Activated naive CD4-positive, alpha-beta T cell treated with anti-CD3 and anti-CD28 coated beads for 36 hours (primary cell): ENCODE results near the gene ATF7IP2. TPM values are rescaled to one million over a fixed set of nuclear protein-coding genes. Genes with fewer than 3 reads are reported as not detected.
"Not testable (repeated sequence)": the region's sequence is repeated elsewhere in the genome, so short reads cannot be mapped to it uniquely, and the experiment has no call there.

Experiments
- CTCF ChIA-PET: fragments of 350-600 bp; sonication (Branson Sonifier 250); formaldehyde crosslinking; loops from one replicate; lab custom pipeline; 2021; ENCODE audit warnings: antibody characterized with exemption; lab: Charles Lee
- DNase-seq: peaks from one replicate; pipeline ENCODE4 v3.0.0-alpha.2; 2020
- H3K27ac Mint-ChIP-seq: one replicate; pipeline ENCODE4 v1.8.0; 2021; ENCODE audit warnings: mild to moderate bottlenecking, mixed read lengths
- H3K27me3 Mint-ChIP-seq: one replicate; pipeline ENCODE4 v1.8.0; 2021; ENCODE audit warnings: low read depth, mixed read lengths
- H3K36me3 Mint-ChIP-seq: one replicate; pipeline ENCODE4 v1.8.0; 2021; ENCODE audit warnings: low read depth, mixed read lengths
- H3K4me1 Mint-ChIP-seq: one replicate; pipeline ENCODE4 v1.8.0; 2021; ENCODE audit warnings: low read depth, mixed read lengths
- H3K4me3 Mint-ChIP-seq: one replicate; pipeline ENCODE4 v1.8.0; 2021; ENCODE audit warnings: mild to moderate bottlenecking, moderate library complexity, mixed read lengths
- H3K9me3 Mint-ChIP-seq: one replicate; pipeline ENCODE4 v1.8.0; 2021; ENCODE audit warnings: mixed read lengths
- intact Hi-C: fragments of 100-400 bp; cut with micrococcal nuclease; formaldehyde crosslinking; loops from one replicate; pipeline ENCODE4 v1.15.1; 2023
- total RNA-seq, 2 experiments: library from RNA; stranded (reverse); gene quantifications; one replicate each; pipeline ENCODE4 v1.2.3, GENCODE V29; 2021

Gene ATF7IP2
- total RNA-seq, 2 experiments from 2014 or later: 17.6 to 18.4 TPM

GRCh38 chr16:10387188-10387617, 1.3 kb downstream of the ATF7IP2 start:
- Mint-ChIP-seq H3K9me3 (no peaks in the 10 kb centered on the region), H3K36me3 (peaks cover 22% of the 10 kb centered on the region), H3K4me1 (peaks cover 36% of the 10 kb centered on the region), H3K27me3 (no peaks in the 10 kb centered on the region), H3K4me3 (peak overlapping the region; percentile 96), H3K27ac (no peak overlapping the region)
- CTCF ChIA-PET: interaction anchor here (0.6 to 0.9 kb wide), 3 partner anchors 25 to 124 kb away, joined by 3 to 6 read pairs (median 5); no protein-coding TSS in a partner anchor
- intact Hi-C loops: loop anchor here (5.0 to 10.0 kb wide), 4 partner anchors 60 to 355 kb away; partner anchors contain the start of gene NUBP1
- DNase-seq: no peak

- H3K36me3 Mint-ChIP-seq: peaks cover 29% of the 10 kb centered on the region
- CTCF ChIA-PET: interaction anchor here (0.8 kb wide), 1 partner anchor 39 kb away, joined by 3 read pairs; no protein-coding TSS in a partner anchor
- no peak for DNase-seq
- H3K4me3 Mint-ChIP-seq: no peak overlapping the region
- H3K4me1 Mint-ChIP-seq: peaks cover 30% of the 10 kb centered on the region
- intact Hi-C loops: loop anchor here (5.0 to 10.0 kb wide), 4 partner anchors 62 to 353 kb away; partner anchors contain the start of gene NUBP1
- H3K9me3 Mint-ChIP-seq: peaks cover 3% of the 10 kb centered on the region
- peak overlapping the region; percentile 28 for H3K27ac Mint-ChIP-seq
- no peaks in the 10 kb centered on the region for H3K27me3 Mint-ChIP-seq
Observed at GRCh38 chr16:10388988-10389387, 3.1 kb downstream of the ATF7IP2 start.

- no peak overlapping the region for H3K4me3 Mint-ChIP-seq
- peaks cover 36% of the 10 kb centered on the region for H3K36me3 Mint-ChIP-seq
- intact Hi-C loops: no loop called here
- DNase-seq: no peak
- H3K27ac Mint-ChIP-seq: peak overlapping the region; percentile 43
- no peaks in the 10 kb centered on the region for H3K27me3 Mint-ChIP-seq
- H3K4me1 Mint-ChIP-seq: peaks cover 35% of the 10 kb centered on the region
- peaks cover 11% of the 10 kb centered on the region for H3K9me3 Mint-ChIP-seq
- CTCF ChIA-PET: no interaction called here
Observed at GRCh38 chr16:10390330-10390729, 4.5 kb downstream of the ATF7IP2 start.

GRCh38 chr16:10390867-10391266, 5.0 kb downstream of the ATF7IP2 start:
- peaks cover 34% of the 10 kb centered on the region for H3K36me3 Mint-ChIP-seq
- H3K27ac Mint-ChIP-seq: no peak overlapping the region
- peaks cover 11% of the 10 kb centered on the region for H3K9me3 Mint-ChIP-seq
- no peak for DNase-seq
- H3K4me1 Mint-ChIP-seq: peaks cover 32% of the 10 kb centered on the region
- H3K4me3 Mint-ChIP-seq: no peak overlapping the region
- CTCF ChIA-PET: no interaction called here
- intact Hi-C loops: no loop called here
- no peaks in the 10 kb centered on the region for H3K27me3 Mint-ChIP-seq

GRCh38 chr16:10391339-10391738, 5.5 kb downstream of the ATF7IP2 start:
- no peak for DNase-seq
- H3K36me3 Mint-ChIP-seq: peaks cover 35% of the 10 kb centered on the region
- H3K27me3 Mint-ChIP-seq: no peaks in the 10 kb centered on the region
- CTCF ChIA-PET: interaction anchor here (0.5 to 0.9 kb wide), 2 partner anchors 113 to 134 kb away, joined by 3 to 4 read pairs; no protein-coding TSS in a partner anchor
- intact Hi-C loops: no loop called here
- peaks cover 32% of the 10 kb centered on the region for H3K4me1 Mint-ChIP-seq
- peaks cover 11% of the 10 kb centered on the region for H3K9me3 Mint-ChIP-seq
- no peak overlapping the region for H3K4me3 Mint-ChIP-seq
- no peak overlapping the region for H3K27ac Mint-ChIP-seq

GRCh38 chr16:10402975-10403374, 17.1 kb downstream of the ATF7IP2 start:
- H3K4me1 Mint-ChIP-seq: peaks cover 10% of the 10 kb centered on the region
- H3K27me3 Mint-ChIP-seq: no peaks in the 10 kb centered on the region
- H3K4me3 Mint-ChIP-seq: no peak overlapping the region
- intact Hi-C loops: no loop called here
- peaks cover 54% of the 10 kb centered on the region for H3K9me3 Mint-ChIP-seq
- H3K36me3 Mint-ChIP-seq: peaks cover 65% of the 10 kb centered on the region
- H3K27ac Mint-ChIP-seq: no peak overlapping the region
- no peak for DNase-seq
- CTCF ChIA-PET: interaction anchor here (0.6 kb wide), 1 partner anchor 15 kb away, joined by 3 read pairs; no protein-coding TSS in a partner anchor

GRCh38 chr16:10405386-10405939, 19.6 kb downstream of the ATF7IP2 start:
- Mint-ChIP-seq H3K4me1 (peaks cover 5% of the 10 kb centered on the region), H3K9me3 (peaks cover 66% of the 10 kb centered on the region), H3K4me3 (no peak overlapping the region), H3K27ac (no peak overlapping the region), H3K27me3 (no peaks in the 10 kb centered on the region), H3K36me3 (peaks cover 65% of the 10 kb centered on the region)
- intact Hi-C loops: no loop called here
- DNase-seq: no peak
- CTCF ChIA-PET: no interaction called here

GRCh38 chr16:10408824-10409381, 23.0 kb downstream of the ATF7IP2 start:
- Mint-ChIP-seq H3K27ac (no peak overlapping the region), H3K27me3 (no peaks in the 10 kb centered on the region), H3K9me3 (peaks cover 67% of the 10 kb centered on the region), H3K36me3 (peaks cover 64% of the 10 kb centered on the region), H3K4me3 (no peak overlapping the region), H3K4me1 (peaks cover 5% of the 10 kb centered on the region)
- intact Hi-C loops: no loop called here
- no peak for DNase-seq
- CTCF ChIA-PET: interaction anchor here (0.7 kb wide), 2 partner anchors 21 to 1466 kb away, joined by 4 to 6 read pairs; no protein-coding TSS in a partner anchor

GRCh38 chr16:10409713-10410112, 23.9 kb downstream of the ATF7IP2 start:
- intact Hi-C loops, H3K27me3 Mint-ChIP-seq, DNase-seq, H3K4me1 Mint-ChIP-seq, H3K27ac Mint-ChIP-seq, H3K4me3 Mint-ChIP-seq, CTCF ChIA-PET: not testable (repeated sequence)
- Mint-ChIP-seq H3K36me3 (peaks cover 63% of the 10 kb centered on the region), H3K9me3 (peaks cover 74% of the 10 kb centered on the region)

- CTCF ChIA-PET: interaction anchor here (0.6 kb wide), 1 partner anchor 153 kb away, joined by 3 read pairs; no protein-coding TSS in a partner anchor
- H3K27me3 Mint-ChIP-seq: no peaks in the 10 kb centered on the region
- DNase-seq: no peak
- peaks cover 67% of the 10 kb centered on the region for H3K36me3 Mint-ChIP-seq
- intact Hi-C loops: no loop called here
- H3K4me3 Mint-ChIP-seq: no peak overlapping the region
- no peak overlapping the region for H3K27ac Mint-ChIP-seq
- H3K9me3 Mint-ChIP-seq: peaks cover 80% of the 10 kb centered on the region
- peaks cover 5% of the 10 kb centered on the region for H3K4me1 Mint-ChIP-seq
Observed at GRCh38 chr16:10410469-10410868, 24.6 kb downstream of the ATF7IP2 start.

- no peaks in the 10 kb centered on the region for H3K27me3 Mint-ChIP-seq
- peaks cover 85% of the 10 kb centered on the region for H3K9me3 Mint-ChIP-seq
- no peak overlapping the region for H3K4me3 Mint-ChIP-seq
- CTCF ChIA-PET: interaction anchor here (0.6 kb wide), 1 partner anchor 700 kb away, joined by 3 read pairs; no protein-coding TSS in a partner anchor
- H3K4me1 Mint-ChIP-seq: peaks cover 5% of the 10 kb centered on the region
- DNase-seq: no peak
- no peak overlapping the region for H3K27ac Mint-ChIP-seq
- intact Hi-C loops: no loop called here
- H3K36me3 Mint-ChIP-seq: peaks cover 75% of the 10 kb centered on the region
Observed at GRCh38 chr16:10412935-10413601, 27.2 kb downstream of the ATF7IP2 start.

- Mint-ChIP-seq H3K36me3 (peaks cover 74% of the 10 kb centered on the region), H3K9me3 (peaks cover 67% of the 10 kb centered on the region)
- H3K27me3 Mint-ChIP-seq, H3K4me1 Mint-ChIP-seq, H3K4me3 Mint-ChIP-seq, CTCF ChIA-PET, H3K27ac Mint-ChIP-seq, DNase-seq, intact Hi-C loops: not testable (repeated sequence)
Observed at GRCh38 chr16:10418204-10418603, 32.3 kb downstream of the ATF7IP2 start.
